Loucy (cell line): ENCODE results near the gene NCR3LG1.

Experiments used
- H2AFZ ChIP-seq: fragments of 200-600 bp; sonication (generic); 2 replicates; pipeline ENCODE4 v1.6.0; 2016; ENCODE audit warnings: antibody characterized with exemption, mild to moderate bottlenecking, low read length, moderate library complexity
- H3F3A ChIP-seq: fragments of 200-600 bp; 2 replicates; pipeline ENCODE4 v1.6.0; 2016; ENCODE audit warnings: antibody characterized with exemption, low read depth, mild to moderate bottlenecking
- H3K27me3 ChIP-seq: fragments of 200-600 bp; sonication (generic); 2 replicates; pipeline ENCODE4 v1.6.1; 2014; ENCODE audit warnings: low read length, mild to moderate bottlenecking; ENCODE audit not compliant: insufficient read depth, poor library complexity, severe bottlenecking
- H3K36me3 ChIP-seq: fragments of 200-600 bp; sonication (generic); 2 replicates; pipeline ENCODE4 v1.6.1; 2016; ENCODE audit warnings: low read length; ENCODE audit not compliant: insufficient read depth
- H3K4me1 ChIP-seq: fragments of 200-600 bp; sonication (generic); 2 replicates; pipeline ENCODE4 v1.5.1; 2014; ENCODE audit warnings: low read length, mild to moderate bottlenecking; ENCODE audit not compliant: insufficient read depth, poor library complexity, severe bottlenecking
- H3K4me2 ChIP-seq: fragments of 200-600 bp; sonication (generic); 2 replicates; pipeline ENCODE4 v1.6.0; 2014; ENCODE audit warnings: antibody characterized with exemption, low read length, low read depth, mild to moderate bottlenecking; ENCODE audit not compliant: poor library complexity, severe bottlenecking
- H3K4me3 ChIP-seq: fragments of 200-600 bp; sonication (generic); 2 replicates; pipeline ENCODE4 v1.5.1; 2014; ENCODE audit warnings: low read length, mild to moderate bottlenecking, mixed read lengths; ENCODE audit not compliant: poor library complexity, severe bottlenecking
- H3K79me2 ChIP-seq: fragments of 200-600 bp; sonication (generic); 2 replicates; pipeline ENCODE4 v1.6.1; 2014; ENCODE audit warnings: low read length; ENCODE audit not compliant: insufficient read depth
- H3K9ac ChIP-seq: fragments of 200-600 bp; sonication (generic); 2 replicates; pipeline ENCODE4 v1.6.0; 2014; ENCODE audit warnings: mild to moderate bottlenecking, low read depth, low read length, moderate library complexity; ENCODE audit not compliant: poor library complexity, severe bottlenecking
- H3K9me2 ChIP-seq: fragments of 200-600 bp; sonication (generic); replicated peaks from 2 replicates; pipeline ENCODE4 v1.6.1; 2016; ENCODE audit warnings: low read depth, low read length, mixed read lengths
- H3K9me3 ChIP-seq: fragments of 200-600 bp; sonication (generic); 2 replicates; pipeline ENCODE4 v1.6.1; 2014; ENCODE audit warnings: mild to moderate bottlenecking, antibody characterized with exemption, low read length, low read depth; ENCODE audit not compliant: insufficient read depth
- H4K20me1 ChIP-seq: fragments of 200-600 bp; sonication (generic); 2 replicates; pipeline ENCODE4 v1.6.0; 2014; ENCODE audit warnings: antibody characterized with exemption, low read length, mild to moderate bottlenecking; ENCODE audit not compliant: insufficient read depth, poor library complexity, severe bottlenecking
- EZH2phosphoT487 ChIP-seq: fragments of 200-600 bp; IDR thresholded peaks from 2 replicates; pipeline ENCODE4 v1.6.1; 2018; ENCODE audit warnings: antibody characterized with exemption, mild to moderate bottlenecking, moderate library complexity, borderline replicate concordance
- TF ChIP-seq, protein P1 (sequence below): fragments of 200-600 bp; sonication (generic); conservative IDR thresholded peaks from 2 replicates; pipeline ENCODE4 v1.5.1; 2014; ENCODE audit warnings: mild to moderate bottlenecking, antibody characterized with exemption, low read length

The NCR3LG1 gene

DNA sequence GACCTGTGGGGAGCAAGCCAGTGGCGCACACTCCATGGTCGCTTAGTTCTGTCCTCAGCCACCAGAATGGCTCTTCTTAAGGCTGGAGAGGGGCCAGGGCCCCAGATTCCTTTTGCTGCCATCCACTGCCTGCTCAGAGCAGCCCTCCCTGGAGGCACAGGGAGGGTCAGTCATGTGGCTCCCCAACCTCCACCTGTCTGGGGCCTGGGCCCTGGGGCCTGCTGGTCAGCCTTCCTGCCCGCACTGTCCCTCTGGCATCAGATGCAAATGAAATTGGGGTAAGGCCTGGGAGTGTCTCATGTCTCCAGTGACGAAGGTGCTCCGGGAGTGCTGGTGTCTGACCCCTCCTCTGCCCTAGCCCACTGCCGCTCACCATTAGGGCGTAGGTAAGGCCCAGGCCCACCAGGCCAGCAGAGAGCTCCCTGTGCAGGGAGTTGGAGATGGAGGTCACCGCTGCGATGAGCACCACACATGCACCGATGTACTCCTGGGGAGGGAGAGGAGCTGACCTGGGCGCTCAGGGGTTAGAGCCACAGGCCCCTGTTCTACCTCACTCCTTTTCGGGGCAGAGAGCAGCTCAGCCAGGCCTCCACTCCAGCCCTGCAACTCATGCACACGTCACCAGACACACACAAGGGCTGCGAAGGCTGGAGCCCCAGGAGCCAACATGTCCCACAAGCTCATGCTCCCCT, 45.9 kb downstream of the NCR3LG1 start:
- Histone ChIP-seq H3K4me1 (no peaks in the 10 kb centered on the region), H3K9me2 (no peaks in the 10 kb centered on the region), H3F3A (no peaks in the 10 kb centered on the region), H2AFZ (no peak overlapping the region), H3K4me3 (no peak overlapping the region), H4K20me1 (no peaks in the 10 kb centered on the region), H3K79me2 (no peaks in the 10 kb centered on the region), H3K4me2 (no peak overlapping the region), H3K9me3 (no peaks in the 10 kb centered on the region), H3K9ac (no peak overlapping the region), H3K27me3 (no peaks in the 10 kb centered on the region), H3K36me3 (no peaks in the 10 kb centered on the region)
- TF ChIP-seq, protein P1, sequence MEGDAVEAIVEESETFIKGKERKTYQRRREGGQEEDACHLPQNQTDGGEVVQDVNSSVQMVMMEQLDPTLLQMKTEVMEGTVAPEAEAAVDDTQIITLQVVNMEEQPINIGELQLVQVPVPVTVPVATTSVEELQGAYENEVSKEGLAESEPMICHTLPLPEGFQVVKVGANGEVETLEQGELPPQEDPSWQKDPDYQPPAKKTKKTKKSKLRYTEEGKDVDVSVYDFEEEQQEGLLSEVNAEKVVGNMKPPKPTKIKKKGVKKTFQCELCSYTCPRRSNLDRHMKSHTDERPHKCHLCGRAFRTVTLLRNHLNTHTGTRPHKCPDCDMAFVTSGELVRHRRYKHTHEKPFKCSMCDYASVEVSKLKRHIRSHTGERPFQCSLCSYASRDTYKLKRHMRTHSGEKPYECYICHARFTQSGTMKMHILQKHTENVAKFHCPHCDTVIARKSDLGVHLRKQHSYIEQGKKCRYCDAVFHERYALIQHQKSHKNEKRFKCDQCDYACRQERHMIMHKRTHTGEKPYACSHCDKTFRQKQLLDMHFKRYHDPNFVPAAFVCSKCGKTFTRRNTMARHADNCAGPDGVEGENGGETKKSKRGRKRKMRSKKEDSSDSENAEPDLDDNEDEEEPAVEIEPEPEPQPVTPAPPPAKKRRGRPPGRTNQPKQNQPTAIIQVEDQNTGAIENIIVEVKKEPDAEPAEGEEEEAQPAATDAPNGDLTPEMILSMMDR = no peak
- no peak for TF ChIP-seq EZH2phosphoT487

DNA sequence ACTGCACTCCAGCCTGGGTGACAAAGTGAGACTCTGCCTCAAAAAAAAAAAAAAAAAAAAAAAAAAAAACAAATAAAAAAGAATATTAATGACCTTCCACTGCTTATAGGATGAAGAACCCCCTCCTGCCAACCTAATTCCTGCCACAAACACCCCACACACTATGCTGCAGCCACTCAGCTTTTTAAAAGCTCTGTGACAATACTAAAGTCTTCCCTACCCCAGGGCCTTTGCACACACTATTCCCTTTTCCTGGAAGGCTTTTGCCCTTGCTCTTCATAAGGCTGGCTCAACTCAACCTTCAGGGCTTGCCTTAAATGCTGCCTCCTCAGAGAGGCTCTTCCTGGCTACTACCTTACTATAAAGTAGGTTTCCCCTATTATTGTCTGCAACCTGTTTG, 47.6 kb downstream of the NCR3LG1 start:
- no peak overlapping the region for H3K4me3 ChIP-seq
- H4K20me1 ChIP-seq = no peaks in the 10 kb centered on the region
- no peaks in the 10 kb centered on the region for H3F3A ChIP-seq
- TF ChIP-seq, protein P1 = no peak
- TF ChIP-seq EZH2phosphoT487 = no peak
- no peak overlapping the region for H3K9ac ChIP-seq
- no peak overlapping the region for H3K4me2 ChIP-seq
- H2AFZ ChIP-seq = no peak overlapping the region
- no peaks in the 10 kb centered on the region for H3K79me2 ChIP-seq
- no peaks in the 10 kb centered on the region for H3K36me3 ChIP-seq
- no peaks in the 10 kb centered on the region for H3K9me2 ChIP-seq
- H3K27me3 ChIP-seq = no peaks in the 10 kb centered on the region
- no peaks in the 10 kb centered on the region for H3K9me3 ChIP-seq
- no peaks in the 10 kb centered on the region for H3K4me1 ChIP-seq

DNA sequence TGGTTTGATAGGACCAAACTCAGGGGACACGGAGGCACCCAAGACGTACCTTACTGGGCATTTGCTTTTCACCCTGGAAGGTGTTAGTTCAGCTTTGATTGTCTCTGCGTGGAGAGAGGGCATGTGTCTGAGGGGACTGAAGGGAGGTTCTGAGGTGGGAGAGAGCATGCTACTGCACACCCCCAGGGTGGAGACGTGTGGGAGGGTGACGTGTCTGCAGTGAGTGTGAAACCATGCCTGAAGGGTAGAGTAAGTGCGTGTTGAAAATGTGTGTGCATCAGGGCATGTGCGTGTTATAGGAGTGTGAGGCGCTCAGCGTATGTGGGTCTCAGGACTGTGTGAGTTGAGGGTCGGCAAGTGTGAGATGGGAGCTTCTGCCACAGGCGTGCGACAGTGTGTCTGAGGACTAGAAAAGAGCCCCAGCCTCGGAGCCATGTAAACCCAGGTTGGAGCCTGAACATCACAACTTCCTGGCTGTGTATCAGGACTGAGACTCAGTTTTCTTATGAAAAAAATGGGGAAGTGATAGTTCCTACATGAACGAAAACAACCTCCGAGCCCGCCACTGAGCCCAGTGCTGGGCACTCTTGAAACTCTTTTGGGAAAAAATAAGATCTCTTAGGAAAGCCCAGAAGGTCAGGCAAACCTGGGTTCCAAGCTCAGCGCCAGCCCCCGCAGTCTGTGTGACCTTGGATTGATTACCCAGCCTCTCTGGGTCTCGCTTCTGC, 48.6 kb downstream of the NCR3LG1 start:
- Histone ChIP-seq H2AFZ (no peak overlapping the region), H3K79me2 (no peaks in the 10 kb centered on the region), H3K27me3 (no peaks in the 10 kb centered on the region), H3K4me3 (no peak overlapping the region), H3K36me3 (no peaks in the 10 kb centered on the region), H3K9ac (no peak overlapping the region), H3K9me2 (no peaks in the 10 kb centered on the region), H3K9me3 (no peaks in the 10 kb centered on the region), H3K4me2 (no peak overlapping the region), H3K4me1 (no peaks in the 10 kb centered on the region), H4K20me1 (no peaks in the 10 kb centered on the region), H3F3A (no peaks in the 10 kb centered on the region)
- TF ChIP-seq, protein P1 = no peak
